HG02678 (cell line): ENCODE results near the gene ENTPD1.
"Not testable (repeated sequence)": the region's sequence is repeated elsewhere in the genome, so short reads cannot be mapped to it uniquely, and the experiment has no call there.

ENCODE experiments used
- ATAC-seq: cut with Tn5 transposase; IDR thresholded peaks from one replicate; pipeline ENCODE4 v1.9.1; 2021; ENCODE audit warnings: mild to moderate bottlenecking, moderate library complexity; ENCODE audit not compliant: unreplicated experiment

Gene ENTPD1

GRCh38 chr10:95793401-95794045 is 37.6 kb downstream of the ENTPD1 start:
- ATAC-seq: no peak

GRCh38 chr10:95794195-95794594 is 38.2 kb downstream of the ENTPD1 start:
- ATAC-seq: no peak

GRCh38 chr10:95795602-95796001 is 39.6 kb downstream of the ENTPD1 start:
- no peak for ATAC-seq

GRCh38 chr10:95796504-95796903 is 40.5 kb downstream of the ENTPD1 start:
- no peak for ATAC-seq

- ATAC-seq: no peak
These were observed 42.3 kb downstream of the ENTPD1 start for GRCh38 chr10:95798096-95798855.

- ATAC-seq: not testable (repeated sequence)
These were observed 44.3 kb downstream of the ENTPD1 start for GRCh38 chr10:95800286-95800685.

- ATAC-seq: not testable (repeated sequence)
These were observed 50.9 kb downstream of the ENTPD1 start for GRCh38 chr10:95806687-95807380.

GRCh38 chr10:95808705-95809308 is 52.8 kb downstream of the ENTPD1 start:
- ATAC-seq: not testable (repeated sequence)

- ATAC-seq: no peak
These were observed 53.6 kb downstream of the ENTPD1 start for GRCh38 chr10:95809370-95810197.

- ATAC-seq: no peak
These were observed 54.4 kb downstream of the ENTPD1 start for GRCh38 chr10:95810198-95810976.

- ATAC-seq: no peak
These were observed 57.2 kb downstream of the ENTPD1 start for GRCh38 chr10:95813054-95813685.

- no peak for ATAC-seq
These were observed 58.2 kb downstream of the ENTPD1 start for GRCh38 chr10:95814011-95814727.

GRCh38 chr10:95815133-95815532 is 59.2 kb downstream of the ENTPD1 start:
- no peak for ATAC-seq

- ATAC-seq: no peak
These were observed 59.8 kb downstream of the ENTPD1 start for GRCh38 chr10:95815701-95816240.

- no peak for ATAC-seq
These were observed 62.0 kb downstream of the ENTPD1 start for GRCh38 chr10:95818010-95818409.

- no peak for ATAC-seq
These were observed 62.7 kb downstream of the ENTPD1 start for GRCh38 chr10:95818668-95819067.

GRCh38 chr10:95819620-95820329 is 63.8 kb downstream of the ENTPD1 start:
- ATAC-seq: no peak

- ATAC-seq: no peak
These were observed 64.4 kb downstream of the ENTPD1 start for GRCh38 chr10:95820363-95820762.
